Duodenal mucosa (tissue), 2 donors: ENCODE results near the gene TERT.
"Not testable (repeated sequence)": the region's sequence is repeated elsewhere in the genome, so short reads cannot be mapped to it uniquely, and the experiment has no call there.

ENCODE experiments used
- H3K27ac ChIP-seq: one replicate; pipeline ENCODE4 v1.7.0; 2013; ENCODE audit warnings: low read depth, low read length
- H3K27me3 ChIP-seq, 2 donors: one replicate each; pipeline ENCODE4 v1.7.0; 2013; ENCODE audit warnings: low read length in 2 of 2, control low read depth in 1 of 2; ENCODE audit not compliant: insufficient read depth in 2 of 2, control insufficient read depth in 1 of 2
- H3K36me3 ChIP-seq, 2 donors: one replicate each; pipeline ENCODE4 v1.7.0; 2013; ENCODE audit warnings: low read length in 2 of 2, control low read depth in 1 of 2; ENCODE audit not compliant: insufficient read depth in 2 of 2, control insufficient read depth in 1 of 2
- H3K4me1 ChIP-seq, 2 donors: one replicate each; pipeline ENCODE4 v1.7.0; 2013; ENCODE audit warnings: low read length in 2 of 2, control low read depth in 1 of 2; ENCODE audit not compliant: insufficient read depth in 2 of 2, control insufficient read depth in 1 of 2
- H3K4me3 ChIP-seq, 2 donors: one replicate each; pipeline ENCODE4 v1.7.0; 2013; ENCODE audit warnings: low read length in 2 of 2, low read depth in 1 of 2
- H3K9ac ChIP-seq, 2 donors: one replicate each; pipeline ENCODE4 v1.7.0; 2013; ENCODE audit warnings: low read length in 2 of 2, low read depth in 1 of 2
- H3K9me3 ChIP-seq, 2 donors: one replicate each; pipeline ENCODE4 v1.7.0; 2013; ENCODE audit warnings: low read length in 2 of 2, control low read depth in 1 of 2; ENCODE audit not compliant: control insufficient read depth in 1 of 2

The TERT gene

DNA sequence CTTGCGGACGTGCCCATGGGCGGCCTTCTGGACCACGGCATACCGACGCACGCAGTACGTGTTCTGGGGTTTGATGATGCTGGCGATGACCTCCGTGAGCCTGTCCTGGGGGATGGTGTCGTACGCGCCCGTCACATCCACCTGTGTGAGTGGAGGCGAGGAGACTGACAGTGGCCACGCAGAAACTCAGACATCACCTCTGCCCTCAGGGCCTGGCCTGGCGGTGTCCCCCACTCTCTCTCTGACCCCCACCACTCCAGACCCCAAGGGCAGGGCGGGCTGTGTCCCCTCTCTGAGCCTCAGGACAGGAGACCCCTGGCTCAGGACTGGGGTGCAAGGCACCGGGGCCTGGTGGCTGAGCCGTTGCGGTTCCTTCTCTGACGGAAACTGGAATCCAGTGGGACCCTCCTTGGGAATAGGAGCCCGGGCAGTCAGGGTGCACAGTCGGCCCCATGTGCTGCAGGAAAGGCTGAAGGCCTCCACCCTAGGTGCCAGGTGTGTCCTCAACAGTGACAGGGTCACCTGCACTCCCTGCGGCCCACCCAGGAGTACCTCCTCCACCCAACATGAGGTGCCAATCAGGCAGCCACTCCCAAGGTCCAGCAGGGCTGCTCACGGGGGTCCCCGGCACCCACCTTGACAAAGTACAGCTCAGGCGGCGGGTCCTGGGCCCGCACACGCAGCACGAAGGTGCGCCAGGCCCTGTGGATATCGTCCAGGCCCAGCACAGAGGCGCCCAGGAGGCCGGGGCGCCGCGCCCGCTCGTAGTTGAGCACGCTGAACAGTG lies 16.0 kb downstream of the TERT start:
- Histone ChIP-seq H3K4me1 (no peaks in the 10 kb centered on the region), H3K9ac (no peak overlapping the region), H3K36me3 (no peaks in the 10 kb centered on the region)

GRCh38 chr5:1278216-1278615 lies 16.7 kb downstream of the TERT start:
- no peak overlapping the region for H3K9ac ChIP-seq

More for the DNA sequence above, 16.0 kb downstream of the TERT start:
- Histone ChIP-seq H3K27ac (no peak overlapping the region), H3K27me3 (no peaks in the 10 kb centered on the region), H3K9me3 (peaks cover 0 to 3% of the 10 kb centered on the region in 2 donors), H3K4me3 (no peak overlapping the region)

DNA sequence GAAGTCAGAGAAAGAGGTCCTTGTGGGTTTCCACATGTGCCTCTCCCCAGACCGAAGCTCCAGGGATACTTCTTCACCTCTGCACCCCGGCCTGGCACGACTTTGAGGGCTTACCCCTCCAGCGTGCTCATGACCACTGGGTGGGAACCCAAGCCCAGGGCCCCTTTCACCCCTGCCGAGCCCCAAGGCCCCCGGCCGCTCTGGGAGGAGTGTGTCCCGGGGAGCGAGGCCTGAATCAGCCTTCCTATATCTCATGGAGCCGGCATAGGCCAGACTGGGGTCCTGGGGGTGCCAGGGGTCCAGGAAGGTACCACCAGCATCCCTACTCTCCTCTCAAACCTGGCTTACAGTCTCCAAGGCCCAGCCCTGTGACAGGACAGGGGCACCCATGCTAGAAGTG lies 17.1 kb downstream of the TERT start:
- H3K27ac ChIP-seq, result no peak overlapping the region
- H3K36me3 ChIP-seq, result no peaks in the 10 kb centered on the region
- H3K9ac ChIP-seq, result no peak overlapping the region
- H3K27me3 ChIP-seq, result no peaks in the 10 kb centered on the region
- H3K4me3 ChIP-seq, result no peak overlapping the region
- H3K4me1 ChIP-seq, result no peaks in the 10 kb centered on the region
- H3K9me3 ChIP-seq, result peaks cover 0 to 3% of the 10 kb centered on the region in 2 donors

More at GRCh38 chr5:1278216-1278615, 16.7 kb downstream of the TERT start:
- H3K9me3 ChIP-seq, result peaks cover 0 to 3% of the 10 kb centered on the region in 2 donors
- H3K36me3 ChIP-seq, result no peaks in the 10 kb centered on the region
- no peak overlapping the region for H3K4me3 ChIP-seq
- no peak overlapping the region for H3K27ac ChIP-seq
- no peaks in the 10 kb centered on the region for H3K27me3 ChIP-seq
- H3K4me1 ChIP-seq, result no peaks in the 10 kb centered on the region

GRCh38 chr5:1277331-1277730 lies 17.5 kb downstream of the TERT start:
- Histone ChIP-seq H3K9me3 (peaks cover 0 to 3% of the 10 kb centered on the region in 2 donors), H3K36me3 (no peaks in the 10 kb centered on the region), H3K4me1 (no peaks in the 10 kb centered on the region), H3K4me3 (no peak overlapping the region), H3K27ac (no peak overlapping the region), H3K9ac (no peak overlapping the region), H3K27me3 (no peaks in the 10 kb centered on the region)

- no peak overlapping the region for H3K27ac ChIP-seq
- peaks cover 0 to 3% of the 10 kb centered on the region in 2 donors for H3K9me3 ChIP-seq
- no peak overlapping the region for H3K4me3 ChIP-seq
- no peak overlapping the region for H3K9ac ChIP-seq
- no peaks in the 10 kb centered on the region for H3K36me3 ChIP-seq
- no peaks in the 10 kb centered on the region for H3K27me3 ChIP-seq
- no peaks in the 10 kb centered on the region for H3K4me1 ChIP-seq
These were observed 17.9 kb downstream of the TERT start for GRCh38 chr5:1276930-1277329.

GRCh38 chr5:1275397-1276391 lies 19.2 kb downstream of the TERT start:
- not testable (repeated sequence) for H3K9me3 ChIP-seq, H3K27ac ChIP-seq, H3K4me1 ChIP-seq, H3K9ac ChIP-seq, H3K4me3 ChIP-seq, H3K36me3 ChIP-seq, H3K27me3 ChIP-seq

DNA sequence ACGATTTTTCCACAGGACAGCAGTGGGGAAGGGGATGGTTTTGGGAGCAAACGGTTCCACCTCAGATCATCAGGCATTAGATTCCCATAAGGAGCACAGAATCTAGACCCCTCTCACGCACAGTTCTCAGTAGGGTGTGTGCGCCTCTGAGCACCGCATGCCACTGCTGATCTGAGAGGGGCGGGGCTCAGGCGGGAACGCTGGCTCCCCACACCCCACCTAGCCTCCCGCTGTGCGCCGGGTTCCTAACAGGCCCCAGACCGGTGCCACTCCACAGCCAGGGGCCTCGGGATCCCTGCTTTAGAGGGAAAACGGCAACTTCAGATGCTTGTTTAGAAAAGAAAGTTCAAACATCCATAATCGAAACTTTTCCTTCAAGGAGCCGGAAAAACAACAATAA lies 20.4 kb downstream of the TERT start:
- Histone ChIP-seq H3K9me3 (peaks cover 0 to 3% of the 10 kb centered on the region in 2 donors), H3K4me1 (no peaks in the 10 kb centered on the region), H3K9ac (no peak overlapping the region), H3K27ac (no peak overlapping the region), H3K4me3 (no peak overlapping the region), H3K27me3 (no peaks in the 10 kb centered on the region), H3K36me3 (no peaks in the 10 kb centered on the region)

DNA sequence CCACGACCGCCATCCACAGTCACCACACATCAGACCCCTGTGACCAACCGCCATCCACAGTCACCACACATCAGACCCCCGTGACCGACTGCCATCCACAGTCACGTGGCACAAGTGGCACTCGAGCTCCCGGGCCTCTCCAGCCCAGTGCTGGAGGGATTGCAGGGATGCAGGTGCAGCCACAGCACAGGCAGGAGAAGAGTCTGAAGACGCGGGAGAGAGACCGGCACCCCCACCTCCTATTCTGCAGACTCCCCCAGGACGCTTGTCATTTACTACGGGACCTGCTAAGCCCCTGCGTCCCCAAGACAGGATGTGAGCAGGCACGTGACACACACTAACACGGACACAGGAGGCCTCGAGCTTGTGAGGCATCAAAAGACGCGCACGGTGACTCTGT lies 21.1 kb downstream of the TERT start:
- Histone ChIP-seq H3K4me1 (no peaks in the 10 kb centered on the region), H3K36me3 (no peaks in the 10 kb centered on the region), H3K27me3 (no peaks in the 10 kb centered on the region), H3K9ac (no peak overlapping the region), H3K4me3 (no peak overlapping the region), H3K9me3 (peaks cover 0 to 3% of the 10 kb centered on the region in 2 donors), H3K27ac (no peak overlapping the region)

DNA sequence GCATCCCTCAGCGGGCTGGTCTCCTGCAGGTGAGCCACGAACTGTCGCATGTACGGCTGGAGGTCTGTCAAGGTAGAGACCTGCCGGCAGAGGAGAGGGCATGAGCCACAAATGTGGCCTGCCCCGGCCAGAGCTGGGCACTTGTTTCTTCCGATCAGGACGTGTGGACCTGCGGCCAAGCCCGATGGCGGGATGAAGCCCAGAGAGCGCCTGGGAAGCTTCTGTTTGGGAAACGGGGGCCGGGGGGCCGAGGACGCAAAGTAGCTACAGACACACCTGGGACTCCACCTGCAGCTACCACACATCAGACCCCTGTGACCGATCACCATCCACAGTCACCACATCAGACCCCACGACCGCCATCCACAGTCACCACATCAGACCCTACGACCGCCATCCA lies 22.7 kb downstream of the TERT start:
- H3K27me3 ChIP-seq, result no peaks in the 10 kb centered on the region
- no peak overlapping the region for H3K4me3 ChIP-seq
- H3K9ac ChIP-seq, result no peak overlapping the region
- H3K36me3 ChIP-seq, result no peaks in the 10 kb centered on the region
- no peaks in the 10 kb centered on the region for H3K9me3 ChIP-seq
- H3K27ac ChIP-seq, result no peak overlapping the region
- no peaks in the 10 kb centered on the region for H3K4me1 ChIP-seq
